Stomach (tissue), 4 donors: ENCODE data around the gene GDNF.

Source experiments
- CTCF ChIP-seq, 7 experiments: fragments of 450-650 bp in 4 of 7; fragments of 200-600 bp in 3 of 7; sonication (generic) in 3 of 7; IDR thresholded peaks; one replicate each; pipeline ENCODE4 v1.5.1; 2016 to 2019; ENCODE audit warnings: antibody characterized with exemption in 7 of 7, control low read depth in 2 of 7, mild to moderate bottlenecking in 1 of 7
- EP300 ChIP-seq: sonication (generic); formaldehyde crosslinking; IDR thresholded peaks from one replicate; pipeline ENCODE4 v1.6.1; 2017; ENCODE audit warnings: antibody characterized with exemption
- POLR2A ChIP-seq, 4 donors: fragments of 450-650 bp; IDR thresholded peaks; one replicate each; pipeline ENCODE4 v1.6.1; 2016; ENCODE audit warnings: antibody characterized with exemption in 4 of 4, control low read depth in 2 of 4, mild to moderate bottlenecking in 1 of 4, moderate library complexity in 1 of 4

GRCh38 chr5:37771203-37771611, 68.6 kb downstream of the GDNF start:
- TF ChIP-seq CTCF (IDR thresholded peaks at IDR 0.05) (no peak), EP300 (no peak), POLR2A (IDR thresholded peaks at IDR 0.05) (no peak)
